Stimulated activated CD4-positive, alpha-beta T cell treated with anti-CD3 and anti-CD28 coated beads, TNF-alpha, amount 100 ng/mL, for 48 hours (primary cell): ENCODE measurements around the gene ADAM12.
"Not testable (repeated sequence)": the region's sequence is repeated elsewhere in the genome, so short reads cannot be mapped to it uniquely, and the experiment has no call there.

Experiments used
- DNase-seq, 3 donors: peaks; one replicate each; pipeline ENCODE4 v3.0.0-alpha.2; 2020; ENCODE audit warnings: low read depth in 3 of 3

ADAM12 gene

DNA sequence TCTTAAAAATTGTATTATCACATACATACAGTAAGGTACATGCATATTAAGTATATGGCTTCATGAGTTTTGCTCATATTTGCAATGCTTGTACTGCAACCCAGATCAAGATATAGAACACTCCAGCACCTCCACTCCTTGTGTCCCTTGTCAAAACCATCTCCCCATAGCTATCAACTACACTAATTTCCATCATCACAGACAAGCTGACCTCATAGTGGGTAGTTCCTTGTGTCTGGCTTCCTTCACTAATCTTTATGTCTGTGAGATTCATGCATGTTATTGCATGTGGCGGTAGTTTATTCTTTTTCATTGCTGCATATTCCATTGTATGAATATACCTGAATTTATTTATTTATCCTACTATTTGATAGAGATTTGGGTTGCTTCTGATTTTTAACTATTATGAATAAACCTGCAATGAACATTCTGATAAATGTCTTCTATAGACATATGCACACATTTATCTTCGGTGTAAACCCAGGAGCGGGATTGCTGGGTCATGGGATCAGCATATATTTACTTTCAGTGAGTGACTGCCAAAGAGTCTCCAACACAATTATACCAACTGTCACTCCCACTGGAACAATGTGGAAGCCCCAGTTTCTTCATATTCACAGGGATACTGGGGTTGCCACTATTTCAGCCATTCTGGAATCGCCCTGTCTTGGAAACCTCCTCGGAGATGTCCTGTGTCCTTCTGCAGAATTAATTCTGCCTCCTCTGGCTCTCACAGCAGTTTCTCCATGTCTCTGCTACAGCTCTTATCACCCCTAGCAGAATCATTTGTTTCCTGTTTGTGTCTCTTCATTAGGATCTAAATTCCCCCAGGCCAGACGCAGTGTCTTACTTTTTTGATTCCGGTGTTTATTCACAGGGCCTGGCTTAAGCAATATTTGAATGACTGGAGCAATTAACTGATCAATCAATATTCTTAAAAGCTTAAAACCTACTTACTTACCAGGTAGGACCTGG lies 14.7 kb upstream of the ADAM12 start:
- no peak for DNase-seq

DNA sequence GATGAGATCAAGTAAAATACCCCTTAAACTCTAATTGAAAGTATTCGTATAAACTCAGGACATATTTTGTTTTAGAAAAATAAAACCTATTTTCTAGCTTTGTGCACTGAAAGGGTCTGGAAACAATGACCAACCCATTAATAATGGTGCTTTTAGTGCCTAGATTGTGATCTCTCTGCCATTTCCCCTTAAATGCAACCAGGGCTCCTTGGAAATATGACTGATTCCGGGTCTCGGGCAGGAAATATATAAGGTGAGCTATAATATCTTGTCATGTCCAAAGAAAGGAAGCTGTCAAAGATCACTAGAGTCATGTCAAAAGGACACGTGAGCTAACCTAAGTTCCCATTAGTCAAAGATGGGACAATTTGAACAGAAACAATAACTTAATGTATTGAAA lies 12.4 kb upstream of the ADAM12 start:
- no peak for DNase-seq

DNA sequence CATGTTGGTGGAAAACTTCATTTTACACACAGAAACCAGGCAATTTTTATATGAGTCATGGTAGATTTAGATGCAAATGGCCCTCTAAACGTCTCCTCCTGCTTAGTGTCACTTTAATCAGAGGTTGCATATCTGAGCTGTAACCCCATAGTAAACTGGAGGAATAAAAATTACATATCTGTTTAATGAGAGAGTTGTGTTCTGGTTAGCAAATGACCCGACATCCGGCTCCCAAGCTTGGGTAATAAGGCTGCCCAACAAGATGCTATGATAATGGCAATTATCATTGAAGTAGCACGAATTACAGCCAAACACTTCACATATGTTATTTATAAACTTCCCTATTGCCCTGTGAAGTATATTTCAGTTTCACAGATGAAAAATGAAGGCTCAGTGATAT lies 10.6 kb upstream of the ADAM12 start:
- no peak for DNase-seq

DNA sequence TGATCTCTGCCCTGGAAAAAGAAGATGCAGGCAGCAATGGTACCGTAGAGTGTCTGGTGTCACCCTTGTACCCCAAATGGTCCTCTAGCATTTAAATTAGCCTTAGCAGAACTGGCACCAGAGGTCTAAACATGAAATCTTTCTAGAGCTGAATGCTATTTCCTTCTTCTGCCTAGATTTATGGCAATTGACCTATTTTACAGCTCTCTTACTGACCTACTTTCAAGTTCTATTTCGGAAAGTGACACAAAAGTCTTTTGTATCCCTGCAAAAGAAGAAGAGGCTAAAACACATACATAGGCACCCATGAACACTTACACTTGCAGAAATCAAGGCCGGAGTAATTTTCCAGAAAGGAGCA lies 10.1 kb upstream of the ADAM12 start:
- DNase-seq: no peak

DNA sequence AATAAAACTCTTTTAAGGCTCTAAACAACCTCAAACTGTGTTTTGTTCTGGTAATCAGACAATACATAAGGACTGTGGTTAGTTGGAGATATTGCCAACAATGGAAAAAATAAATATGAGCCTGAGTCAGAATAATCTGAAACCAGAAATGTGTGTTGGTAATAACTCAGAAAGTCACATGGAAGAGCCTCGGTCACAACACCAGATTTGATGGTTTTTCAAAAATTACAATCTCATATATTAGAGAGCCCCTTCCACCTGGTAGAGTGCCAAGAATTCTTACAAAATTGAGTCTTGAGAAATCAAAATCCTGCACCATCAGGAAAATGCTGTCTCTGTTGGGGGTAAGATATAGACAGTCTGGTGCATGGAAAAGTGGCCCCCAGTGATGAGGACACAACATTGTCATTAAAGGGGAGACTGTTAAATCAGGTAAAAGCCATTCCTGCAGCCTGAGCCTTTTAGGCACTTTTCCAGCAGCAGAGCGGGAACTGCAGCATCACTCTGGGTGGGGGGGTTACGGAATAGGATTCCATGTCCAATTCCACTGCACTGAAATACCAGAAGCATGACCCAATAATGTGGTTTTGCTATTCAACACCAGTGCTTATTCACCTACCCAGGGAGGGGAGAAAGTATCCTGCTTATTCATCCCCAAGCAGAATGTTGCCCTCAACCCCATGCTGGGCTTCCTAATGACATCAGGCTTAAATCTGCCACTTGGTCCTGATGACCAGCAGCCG lies 9.5 kb upstream of the ADAM12 start:
- no peak for DNase-seq

DNA sequence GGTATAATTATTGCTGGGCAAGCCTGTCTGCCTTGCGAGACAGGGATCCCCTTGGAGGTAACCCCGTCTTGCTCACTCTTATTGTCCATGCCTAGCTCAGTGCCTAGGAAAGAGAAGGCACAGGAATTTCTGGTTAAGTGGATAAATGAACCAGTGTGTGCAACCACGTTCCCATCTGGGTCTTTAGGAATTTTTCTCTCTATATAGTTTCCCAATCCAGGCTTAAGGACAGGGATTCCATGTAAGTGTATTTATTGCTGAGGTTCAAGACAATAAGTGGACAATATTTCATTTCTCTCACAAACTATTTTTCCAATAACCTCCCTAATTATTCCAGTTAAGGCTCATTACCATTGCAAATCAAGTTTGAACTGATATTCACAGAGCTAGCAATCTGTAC lies 8.9 kb upstream of the ADAM12 start:
- no peak for DNase-seq

DNA sequence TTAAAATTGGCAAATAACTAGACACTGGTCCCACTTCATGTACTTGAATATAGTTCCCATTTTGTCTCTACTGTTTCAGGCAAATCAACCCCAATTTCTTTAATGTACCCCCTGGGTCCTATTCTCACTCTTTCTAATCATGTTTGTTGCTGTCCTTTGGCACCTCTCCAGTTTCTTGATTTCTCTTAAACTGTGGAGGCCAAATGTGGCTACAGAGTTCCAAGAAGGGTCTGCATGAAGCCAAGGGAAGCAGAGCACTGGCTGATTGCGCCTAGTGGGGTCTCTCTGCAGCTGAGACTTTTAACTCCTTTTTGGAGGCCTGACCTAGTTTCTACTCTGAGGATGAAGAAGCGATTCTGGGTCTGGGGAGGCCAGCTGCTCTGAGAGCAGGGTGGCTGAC lies 6.7 kb upstream of the ADAM12 start:
- DNase-seq: no peak

DNA sequence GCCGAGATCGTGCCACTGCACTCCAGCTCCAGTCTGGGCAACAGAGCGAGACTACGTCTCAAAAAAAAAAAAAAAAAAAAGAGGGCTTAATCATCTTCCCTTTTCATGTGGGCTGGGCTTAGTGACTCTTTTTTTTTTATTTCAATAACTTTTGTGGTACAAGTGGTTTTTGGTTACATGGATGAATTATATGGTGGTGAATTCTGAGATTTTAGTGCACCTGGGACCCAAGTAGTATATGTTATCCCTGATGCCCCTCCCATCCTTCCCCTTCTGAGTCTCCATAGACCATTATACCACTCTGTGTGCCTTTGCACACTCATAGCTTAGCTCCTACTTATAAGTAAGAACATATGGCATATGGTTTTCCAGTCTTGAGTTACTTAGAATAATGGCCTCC lies 4.8 kb upstream of the ADAM12 start:
- no peak for DNase-seq

DNA sequence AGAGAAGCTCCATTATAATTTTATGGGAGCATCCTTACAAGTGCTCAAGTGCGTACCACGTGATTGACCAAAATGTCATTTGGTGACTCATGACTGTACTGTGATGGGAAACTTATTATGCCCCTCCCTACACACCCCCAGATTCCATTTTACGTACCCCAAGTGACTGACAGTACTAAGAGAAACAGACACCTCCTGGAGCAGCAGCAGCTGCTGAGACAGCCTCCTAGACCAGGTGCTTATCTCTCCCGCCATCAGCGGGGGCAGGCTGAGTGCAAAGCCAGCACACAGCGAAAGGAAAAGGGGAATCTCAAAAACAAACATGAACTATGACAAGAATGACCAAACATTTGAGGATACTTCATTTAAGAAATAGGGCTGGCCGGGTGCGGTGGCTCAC lies 4.2 kb upstream of the ADAM12 start:
- DNase-seq: no peak

DNA sequence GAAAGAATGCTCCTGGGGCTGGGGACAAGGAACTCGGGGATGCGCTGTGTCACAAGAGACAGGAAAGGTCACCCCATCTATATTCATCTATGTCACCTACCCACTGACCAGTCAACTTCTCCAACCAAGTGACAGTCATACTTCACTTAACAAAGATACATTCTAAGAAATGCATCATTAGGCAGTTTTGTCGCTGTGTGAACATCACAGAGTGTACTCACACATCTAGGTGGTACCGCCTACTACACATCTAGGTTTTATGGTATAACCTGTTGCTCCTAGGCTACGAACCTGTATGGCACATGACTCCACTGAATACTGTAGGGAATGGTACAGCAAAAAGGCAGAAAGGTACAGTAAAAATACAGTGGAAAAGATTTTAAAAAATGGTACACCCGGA lies 3.8 kb upstream of the ADAM12 start:
- no peak for DNase-seq

DNA sequence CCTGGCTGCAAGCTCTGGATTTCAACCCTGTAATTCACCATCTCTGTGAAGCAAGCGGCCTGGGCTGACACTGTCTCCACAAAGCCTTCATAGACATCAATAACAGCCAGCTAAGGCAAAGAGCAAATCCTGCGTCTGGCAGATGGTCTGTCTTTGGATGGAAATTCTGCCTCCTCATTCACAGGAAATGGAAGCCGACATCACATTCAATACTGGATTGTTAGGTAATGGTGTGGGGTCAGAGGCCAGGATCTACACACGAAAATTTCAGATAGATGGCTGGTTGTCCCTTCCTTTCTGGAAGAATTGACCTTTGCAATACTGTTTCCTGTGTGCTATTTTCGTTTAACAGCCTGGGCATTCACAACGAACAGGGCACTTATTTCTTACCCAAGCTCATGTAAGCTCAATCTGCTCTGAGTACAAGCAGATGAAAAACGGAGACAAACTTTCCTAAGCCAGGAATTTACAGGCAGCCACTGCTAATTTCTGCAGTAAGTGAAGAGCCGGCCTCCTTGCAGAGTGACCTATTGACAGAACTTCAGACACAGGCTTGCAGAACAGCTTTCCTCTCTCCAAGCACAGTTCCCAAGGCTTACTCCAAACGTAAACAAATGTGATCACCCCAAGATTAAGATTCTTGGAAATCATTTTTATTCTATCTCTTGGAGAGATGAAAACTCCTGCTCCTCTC lies 3.1 kb upstream of the ADAM12 start:
- no peak for DNase-seq

DNA sequence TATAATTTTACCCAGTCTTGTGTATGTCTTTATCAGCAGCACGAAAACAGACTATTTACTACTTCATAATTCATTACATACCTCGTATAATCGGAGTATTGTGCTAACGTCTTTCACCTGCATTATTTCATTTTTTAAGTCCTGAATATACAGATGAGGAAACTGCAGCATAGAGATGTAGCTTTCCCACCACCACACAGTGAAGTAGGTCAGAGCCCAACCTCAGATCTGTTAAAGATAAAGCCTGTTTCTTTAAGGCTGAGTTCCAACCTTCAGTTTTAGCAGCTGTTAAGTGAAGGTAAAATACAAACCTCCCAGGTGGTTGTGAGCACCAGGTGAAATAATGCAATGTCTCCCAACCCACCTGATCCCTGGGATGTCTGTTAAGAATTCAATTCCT lies 2.0 kb upstream of the ADAM12 start:
- no peak for DNase-seq

DNA sequence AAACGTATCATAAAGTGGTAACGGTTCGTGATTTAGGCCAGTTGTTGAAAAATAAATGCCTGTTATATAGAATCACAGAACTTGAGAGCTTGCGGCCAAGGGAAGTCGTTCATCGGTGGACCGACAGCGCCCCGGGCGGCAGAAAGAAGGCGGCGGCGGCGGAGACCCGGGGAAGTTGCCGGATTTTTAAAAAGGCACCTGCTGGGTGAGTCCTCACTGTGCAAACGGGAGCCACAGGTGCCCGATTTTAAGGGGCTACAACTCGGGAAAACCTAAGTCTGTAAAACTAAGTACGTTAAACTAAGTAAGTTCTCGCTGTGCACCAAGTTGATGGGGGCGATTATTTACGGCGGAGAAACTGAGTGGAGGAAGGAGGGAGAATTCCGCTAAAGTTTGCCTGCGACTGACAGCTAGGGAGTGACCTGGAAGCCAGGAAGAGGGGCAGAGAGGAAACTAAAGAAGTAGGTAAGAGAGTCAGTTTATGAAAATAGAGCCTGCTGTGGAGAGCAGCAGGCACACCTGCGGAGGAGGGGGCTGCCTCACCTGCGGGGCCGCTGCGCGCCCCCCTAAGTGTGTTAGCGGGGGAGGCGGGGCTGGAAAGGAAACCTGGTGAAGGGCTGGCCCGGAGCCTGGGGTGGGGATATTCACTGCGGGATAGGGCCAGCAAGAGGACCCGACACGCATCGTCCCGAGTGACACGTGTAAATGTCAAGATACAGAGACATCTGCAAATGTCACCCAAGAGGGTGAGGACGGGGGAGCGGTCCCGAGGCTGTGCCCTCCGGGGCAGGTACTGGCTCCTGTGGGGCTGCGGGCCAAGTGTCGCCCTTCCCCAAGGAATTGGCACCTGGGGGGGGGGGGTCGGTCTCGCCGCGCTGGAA lies 996 bp downstream of the ADAM12 start:
- DNase-seq: peak in 2 of 3 donors; percentile 7 to 26

DNA sequence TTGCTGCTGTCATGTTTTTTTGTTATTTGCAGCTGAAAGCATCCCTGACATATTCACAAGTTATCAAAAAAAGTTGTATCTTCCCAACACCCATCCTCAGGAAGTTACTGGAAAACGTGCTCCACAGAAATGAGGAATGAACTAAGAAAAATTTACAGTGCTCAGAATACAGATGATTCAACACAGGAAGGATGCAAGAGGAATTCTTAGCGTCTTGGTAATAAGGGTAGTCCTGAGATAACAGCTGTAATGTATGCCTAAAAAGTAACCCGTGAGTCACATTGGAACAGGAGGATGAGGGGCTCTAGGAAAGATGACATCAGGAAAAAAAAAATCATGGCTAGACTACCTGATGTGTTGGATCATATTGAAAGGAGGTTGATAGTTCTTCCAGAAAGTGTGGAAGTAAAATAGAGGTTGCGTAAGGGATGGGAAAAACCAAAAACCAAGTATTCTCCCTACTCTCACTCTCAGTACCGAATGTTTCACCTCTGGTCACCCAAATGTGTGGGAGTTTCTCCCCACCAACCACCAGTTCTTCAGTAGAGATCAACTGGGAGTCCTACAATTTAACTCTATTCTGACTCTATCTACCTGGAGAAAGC lies 3.9 kb downstream of the ADAM12 start:
- no peak for DNase-seq

DNA sequence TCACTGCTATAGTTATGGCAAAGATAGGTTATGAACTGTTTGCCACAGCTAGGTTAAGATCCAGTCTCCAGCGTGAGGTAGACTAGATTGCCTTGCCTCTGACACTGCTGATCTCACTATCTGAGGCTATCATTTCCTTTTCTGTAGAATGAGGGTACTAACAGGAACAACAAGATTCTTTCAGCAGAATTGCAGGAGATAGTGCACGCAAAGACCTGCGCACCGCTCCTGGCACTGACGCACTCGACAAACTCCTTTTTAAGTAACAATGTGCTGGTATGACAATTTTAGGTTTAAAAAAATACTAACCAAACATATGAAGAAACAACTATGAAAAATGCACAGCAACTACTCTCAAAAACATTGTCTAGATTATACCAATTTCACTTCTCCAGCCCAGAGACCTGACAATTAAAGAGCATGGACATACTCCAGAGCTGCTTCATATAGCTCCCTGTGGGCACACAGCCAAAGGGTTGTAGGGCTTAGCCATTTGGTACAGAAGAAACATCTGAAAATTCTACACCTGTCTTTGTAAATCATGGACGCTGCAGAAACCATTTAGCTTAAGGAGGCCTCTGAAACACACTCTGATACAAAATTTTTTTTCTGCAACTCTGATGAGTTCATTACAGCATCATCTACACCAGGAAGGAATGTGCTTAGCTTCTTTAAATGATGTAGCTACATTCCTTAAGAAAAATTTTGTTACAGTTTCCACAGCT lies 7.8 kb downstream of the ADAM12 start:
- DNase-seq: no peak

DNA sequence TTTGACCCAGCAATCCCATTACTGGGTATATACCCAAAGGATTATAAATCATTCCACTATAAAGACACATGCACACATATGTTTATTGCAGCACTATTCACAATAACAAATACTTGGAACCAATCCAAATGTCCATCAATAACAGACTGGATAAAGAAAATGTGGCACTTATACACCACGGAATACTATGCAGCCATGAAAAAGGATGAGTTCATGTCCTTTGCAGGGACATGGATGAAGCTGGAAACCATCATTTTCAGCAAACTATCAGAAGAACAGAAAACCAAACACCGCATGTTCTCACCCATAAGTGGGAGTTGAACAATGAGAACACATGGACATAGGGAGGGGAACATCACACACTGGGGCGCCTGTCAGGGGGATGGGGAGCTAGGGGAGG lies 9.1 kb downstream of the ADAM12 start:
- not testable (repeated sequence) for DNase-seq

DNA sequence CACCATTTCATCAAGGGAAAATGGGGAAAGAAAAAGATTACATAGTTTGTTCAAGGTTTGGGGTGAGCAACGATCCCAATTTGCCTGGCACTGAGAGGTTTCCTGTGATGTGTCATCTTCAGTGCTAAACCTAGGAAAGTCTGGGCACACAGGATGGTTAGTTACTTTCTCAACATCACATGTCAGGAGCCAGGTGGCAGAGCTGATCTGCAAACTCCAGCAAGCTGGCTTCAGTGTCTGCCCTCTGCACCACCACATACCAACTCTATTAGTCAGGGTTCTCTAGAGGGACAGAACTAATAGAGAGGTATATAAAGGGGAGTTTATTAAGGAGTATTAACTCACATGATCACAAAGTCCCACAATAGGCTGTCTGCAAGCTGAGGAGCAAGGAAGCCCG lies 11.3 kb downstream of the ADAM12 start:
- no peak for DNase-seq

DNA sequence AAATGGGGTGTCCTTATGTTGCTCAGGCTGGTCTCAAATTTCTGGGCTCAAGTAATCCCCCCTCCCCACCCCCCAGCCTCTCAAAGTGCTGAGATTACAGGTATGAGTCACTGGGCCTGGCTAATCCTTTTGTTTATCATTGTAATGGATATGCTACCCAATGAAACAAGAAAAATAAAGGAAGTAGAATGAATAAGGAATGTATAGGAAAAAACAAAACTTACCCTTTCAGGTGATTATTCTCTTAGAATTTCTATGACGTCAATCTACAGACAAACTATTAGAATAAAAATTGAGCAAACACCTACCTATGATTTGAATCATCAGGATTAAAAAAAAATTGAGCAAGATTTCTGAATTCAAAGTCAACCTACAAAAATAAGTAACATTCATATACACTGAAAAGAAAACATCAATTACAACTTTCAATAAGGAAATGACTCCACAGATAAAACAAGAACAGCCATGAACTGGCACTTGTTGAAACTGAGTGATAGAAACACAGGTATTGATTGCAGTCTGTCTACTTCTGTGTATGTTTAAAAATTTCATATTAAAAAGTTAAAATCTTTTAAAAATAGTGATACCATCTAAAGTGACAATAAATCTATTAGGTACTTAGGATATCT lies 12.2 kb downstream of the ADAM12 start:
- no peak for DNase-seq

DNA sequence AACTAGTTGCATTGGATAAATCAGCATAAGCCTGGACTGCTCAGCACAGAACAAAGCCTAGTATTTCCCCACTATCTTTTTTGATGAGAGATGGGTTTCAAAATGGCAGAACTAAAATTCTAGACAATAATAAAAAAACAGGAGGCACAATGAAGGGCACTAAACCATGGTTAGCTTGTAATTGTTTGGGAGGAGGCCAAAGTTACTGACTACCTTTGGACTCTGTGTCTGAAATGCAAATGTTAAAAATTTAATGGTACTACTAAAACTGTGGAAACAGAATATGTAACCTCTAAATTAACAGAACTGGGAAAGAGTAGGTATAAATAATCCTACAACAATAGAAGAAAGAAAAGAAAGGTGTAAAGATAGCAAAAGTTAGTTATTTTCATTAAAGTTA lies 13.0 kb downstream of the ADAM12 start:
- DNase-seq: no peak

DNA sequence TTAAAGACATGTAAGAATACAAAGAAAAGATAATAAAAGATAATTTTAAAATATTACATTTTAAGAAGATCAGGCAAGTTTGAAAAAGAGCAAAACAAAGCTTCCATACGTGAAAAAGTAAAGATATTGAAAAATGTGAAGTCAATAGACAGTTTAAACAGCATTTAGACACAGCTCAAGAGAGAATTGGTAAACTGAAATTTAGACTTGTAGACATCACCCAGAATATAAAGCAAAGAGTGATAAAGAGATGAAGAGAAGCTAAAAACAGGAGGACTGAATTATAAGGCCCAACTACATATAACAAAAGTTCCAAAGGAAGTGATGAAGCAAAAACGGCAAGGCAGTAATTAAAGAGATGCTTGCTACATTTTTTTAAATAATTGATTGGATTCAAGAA lies 13.8 kb downstream of the ADAM12 start:
- no peak for DNase-seq
